Heart right ventricle (tissue), 16 donors: Measurements from ENCODE around the gene LRRN2. TPM values are rescaled to one million over a fixed set of nuclear protein-coding genes. Genes with fewer than 3 reads are reported as not detected.

ENCODE experiments used
- ATAC-seq, 8 donors: fragments of 200-7000 bp; cut with Tn5 transposase; one replicate each; pipeline ENCODE4 v1.9.1; 2020; ENCODE audit warnings: mild to moderate bottlenecking in 8 of 8, moderate library complexity in 8 of 8, moderate number of reproducible peaks in 1 of 8
- DNase-seq, 2 donors: peaks; one replicate each; pipeline ENCODE4 v3.0.0-alpha.2; 2020
- H3K27ac ChIP-seq, 10 donors: fragments of 200-600 bp; sonication (generic) in 2 of 10; one replicate each; pipeline versions ENCODE4 v1.5.0 to v1.8.0; 2020 to 2022; ENCODE audit warnings: mild to moderate bottlenecking in 3 of 10
- H3K27me3 ChIP-seq, 7 donors: fragments of 200-600 bp; one replicate each; pipeline ENCODE4 v1.8.0; 2021 to 2022; ENCODE audit warnings: mild to moderate bottlenecking in 2 of 7
- H3K36me3 ChIP-seq, 9 donors: fragments of 200-600 bp; sonication (generic) in 1 of 9; one replicate each; pipeline versions ENCODE4 v1.5.0 to v1.8.0; 2020 to 2022; ENCODE audit warnings: mild to moderate bottlenecking in 2 of 9
- H3K4me1 ChIP-seq, 9 donors: fragments of 200-600 bp; sonication (generic) in 1 of 9; one replicate each; pipeline versions ENCODE4 v1.5.0 to v1.8.0; 2020 to 2022; ENCODE audit warnings: mild to moderate bottlenecking in 4 of 9
- H3K4me3 ChIP-seq, 10 donors: fragments of 200-600 bp; sonication (generic) in 2 of 10; one replicate each; pipeline versions ENCODE4 v1.5.0 to v1.8.0; 2020 to 2022; ENCODE audit warnings: mild to moderate bottlenecking in 7 of 10, moderate library complexity in 2 of 10
- H3K9me3 ChIP-seq, 11 donors: fragments of 200-600 bp in 10 of 11; sonication (generic) in 2 of 11; one replicate each; pipeline versions ENCODE4 v1.5.0 to v1.8.0; 2013 to 2022; ENCODE audit warnings: mild to moderate bottlenecking in 2 of 11, control low read depth in 1 of 11, moderate library complexity in 1 of 11
- WGBS, 2 donors: extraction: QIAGEN DNeasy Blood & Tissue Kit; methylation state at CpG; one replicate each; pipeline ENCODE4 v1.1.7; 2013; ENCODE audit warnings: inconsistent platforms in 1 of 2; 5-methylcytosine and 5-hydroxymethylcytosine counted together
- intact Hi-C, 10 donors: fragments of 100-400 bp; cut with DNase I; formaldehyde crosslinking; loops; one replicate each; pipeline versions ENCODE4 v1.11.1 to v1.14.2; 2022
- long read RNA-seq, 3 donors: library from polyadenylated mRNA; unstranded; transcript quantifications; one replicate each; pipeline ENCODE4 v2.0.0, GENCODE V29; 2020 to 2021
- polyA plus RNA-seq, 2 donors: library from polyadenylated mRNA; stranded (reverse); fragments of 200-250 nt; gene quantifications; one replicate each; pipeline ENCODE4 v1.2.3, GENCODE V29; 2013
- total RNA-seq, 10 donors: library from RNA; stranded (reverse); fragmentation: NEBNext Ultra II Directional in 3 of 10; extraction: Animal tissue kit (Norgen Biotek cat#: 25700) in 3 of 10; gene quantifications; one replicate each; pipeline versions ENCODE4 v1.2.1 to v1.2.4, GENCODE V29; 2021 to 2023
- TF ChIP-seq, protein P1 (sequence below), 9 donors: fragments of 200-600 bp; sonication (generic) in 2 of 9; IDR thresholded peaks; one replicate each; pipeline versions ENCODE4 v1.5.0 to v1.8.0; 2021 to 2022; ENCODE audit warnings: antibody characterized with exemption in 9 of 9, mild to moderate bottlenecking in 5 of 9, moderate library complexity in 1 of 9
- donor health status: Arrhythmogenic right ventricular cardiomyopathy.
- donor health status: ischemic (EF 13 %, LVEDD 7.1; RV severe dilation, severe dysfunction).
- donor health status: healthy with polysubstance abuse.
- donor health status: DM: no; HTN: yes; CAD: no.
- donor health status: DM: no; HTN: no; CAD: no.
- donor health status: ischemic (EF 25% LVEDD 6.9; RV normal size, moderate dysfunction).
- donor health status: ischemic (EF 25% LVEDD 5.7; RV mildly dilated, moderate dysfunction).
- donor health status: healthy.
- donor health status: DM: yes; HTN: yes; CAD: no.
- donor health status: Ischemic cardiomyopathy.
- donor health status: ischemic (EF 35%, LVEDD 5.7; RV mildly dilated, moderate dysfunction).
- donor health status: nonischemic (EF 11% LVEDD 7.7; RV severe dilation, severe dysfunction).
- donor health status: DM: yes; HTN: yes; CAD: no.
- donor health status: PGD.
- donor health status: ischemic (EF 29% LVEDD 5.4; RV normal size, mild dysfunction).
- donor health status: nonischemic (EF 23%, LVEDD 6.1; RV moderate dilation, normal function).

Gene LRRN2
- 1 to 10 TPM in 9 of 10 donors, under 1 TPM in 1; 0.95 to 2.9 (median 1.1) TPM for total RNA-seq
- polyA plus RNA-seq = 1 to 10 TPM in 1 of 2 donors, under 1 TPM in 1; 0.73 to 1.9 TPM
- long read RNA-seq, donor 1, full-length matches to known transcripts = 2 of 2 reads
- long read RNA-seq, donor 1, partial matches to known transcripts = 0 of 2 reads
- long read RNA-seq, donor 1, other reads (novel, unspliced or antisense) = 0 of 2 reads
- long read RNA-seq, donor 2, full-length matches to known transcripts = 4 of 5 reads
- long read RNA-seq, donor 2, partial matches to known transcripts = 0 of 5 reads
- long read RNA-seq, donor 2, other reads (novel, unspliced or antisense) = 1 of 5 reads
- long read RNA-seq, donor 3, full-length matches to known transcripts = 3 of 3 reads
- long read RNA-seq, donor 3, partial matches to known transcripts = 0 of 3 reads
- long read RNA-seq, donor 3, other reads (novel, unspliced or antisense) = 0 of 3 reads

DNA sequence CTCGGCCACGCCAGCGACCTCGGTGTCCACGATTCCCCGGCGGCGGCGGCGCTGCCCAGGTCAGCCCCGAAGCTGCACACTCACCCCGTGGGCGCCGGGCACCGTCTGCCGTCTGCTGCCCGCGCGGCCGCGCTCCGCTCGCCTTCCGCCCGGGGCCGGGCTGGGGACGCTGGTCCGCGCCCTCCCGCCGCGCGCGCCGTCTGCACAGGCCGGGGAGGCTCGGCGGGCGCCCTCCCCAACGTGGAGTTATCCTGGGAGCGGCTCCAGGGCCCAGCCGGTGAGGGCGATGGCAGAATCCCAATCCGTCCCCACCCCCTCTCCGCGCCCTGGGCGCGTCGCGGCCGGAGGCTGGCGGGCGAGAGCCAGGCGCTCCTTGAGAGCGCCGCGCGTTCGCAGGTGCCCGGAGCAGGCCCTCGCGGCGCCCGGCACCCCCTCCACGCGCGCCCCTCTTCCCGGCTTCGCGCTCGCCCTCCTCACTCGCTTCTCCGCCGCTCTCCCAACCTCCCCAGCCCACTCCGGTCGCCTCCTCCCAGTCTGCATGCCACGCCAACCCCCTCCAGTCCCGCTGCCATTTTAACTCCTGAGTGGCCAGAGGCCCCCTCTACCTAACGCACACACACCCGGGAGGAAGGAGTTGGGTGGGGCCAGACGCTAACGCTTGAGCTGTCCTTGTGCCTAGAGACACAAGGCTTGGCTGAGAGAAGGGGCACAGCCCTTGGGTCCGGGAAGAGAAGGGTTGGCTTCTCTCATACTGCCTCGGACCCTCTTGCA, at the start of gene LRRN2:
LRRN2 (minus strand) TSS at position 503 of the 771 bp plus-strand sequence. CDS start 65,746 bp downstream, outside the sequence.
- TF ChIP-seq, protein P1, sequence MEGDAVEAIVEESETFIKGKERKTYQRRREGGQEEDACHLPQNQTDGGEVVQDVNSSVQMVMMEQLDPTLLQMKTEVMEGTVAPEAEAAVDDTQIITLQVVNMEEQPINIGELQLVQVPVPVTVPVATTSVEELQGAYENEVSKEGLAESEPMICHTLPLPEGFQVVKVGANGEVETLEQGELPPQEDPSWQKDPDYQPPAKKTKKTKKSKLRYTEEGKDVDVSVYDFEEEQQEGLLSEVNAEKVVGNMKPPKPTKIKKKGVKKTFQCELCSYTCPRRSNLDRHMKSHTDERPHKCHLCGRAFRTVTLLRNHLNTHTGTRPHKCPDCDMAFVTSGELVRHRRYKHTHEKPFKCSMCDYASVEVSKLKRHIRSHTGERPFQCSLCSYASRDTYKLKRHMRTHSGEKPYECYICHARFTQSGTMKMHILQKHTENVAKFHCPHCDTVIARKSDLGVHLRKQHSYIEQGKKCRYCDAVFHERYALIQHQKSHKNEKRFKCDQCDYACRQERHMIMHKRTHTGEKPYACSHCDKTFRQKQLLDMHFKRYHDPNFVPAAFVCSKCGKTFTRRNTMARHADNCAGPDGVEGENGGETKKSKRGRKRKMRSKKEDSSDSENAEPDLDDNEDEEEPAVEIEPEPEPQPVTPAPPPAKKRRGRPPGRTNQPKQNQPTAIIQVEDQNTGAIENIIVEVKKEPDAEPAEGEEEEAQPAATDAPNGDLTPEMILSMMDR (IDR thresholded peaks at IDR 0.05) = no peak
- H3K27ac ChIP-seq = peak within 1 kb of the TSS in 9 of 10 donors; percentile 34 to 84 (median 68)
- intact Hi-C loops = no loop called here

DNA sequence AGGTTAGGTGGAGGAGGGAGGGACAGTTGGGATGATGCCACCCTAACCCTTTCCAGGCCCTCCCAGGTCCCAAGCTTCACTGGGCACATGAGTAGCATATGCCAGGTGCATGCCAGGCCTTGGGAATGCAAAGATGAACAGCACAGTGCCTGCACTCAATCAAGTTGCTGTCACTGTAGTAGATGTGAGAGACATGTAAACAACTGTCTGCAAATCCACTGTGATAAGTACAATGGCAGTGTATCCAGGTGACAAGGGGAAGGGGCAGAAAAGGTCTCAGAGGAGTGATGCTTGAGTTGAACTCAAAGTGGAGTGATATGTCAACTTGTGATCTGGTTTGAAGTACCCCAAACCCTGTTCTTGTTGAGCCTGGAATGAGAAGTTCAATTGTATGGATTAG, 49.5 kb upstream of the LRRN2 start:
- Histone ChIP-seq H3K36me3 (no peaks in the 10 kb centered on the region), H3K4me1 (no peaks in the 10 kb centered on the region), H3K27me3 (peaks cover 6 to 91% (median 67%) of the 10 kb centered on the region in 7 donors), H3K4me3 (no peak overlapping the region), H3K9me3 (peaks cover 0 to 28% (median 6%) of the 10 kb centered on the region in 11 donors), H3K27ac (no peak overlapping the region)
- DNase-seq = no peak
- no peak for ATAC-seq
- intact Hi-C loops = no loop called here
- TF ChIP-seq, protein P1 (IDR thresholded peaks at IDR 0.05) = no peak

More for the DNA sequence above, at the start of gene LRRN2:
- Histone ChIP-seq H3K4me1 (peaks cover 0 to 26% (median 9%) of the 10 kb centered on the region in 9 donors), H3K9me3 (no peaks in the 10 kb centered on the region), H3K27me3 (peaks cover 12 to 54% (median 39%) of the 10 kb centered on the region in 7 donors), H3K36me3 (no peaks in the 10 kb centered on the region), H3K4me3 (peak within 1 kb of the TSS; percentile 41 to 63 (median 54))
- DNase-seq = peak in 1 of 2 donors; percentile 33
- 1% methylated on average over 76 to 84 of the region's 84 CpGs for WGBS, 2 donors
- ATAC-seq = peak in 7 of 8 donors; percentile 34 to 64 (median 49)

DNA sequence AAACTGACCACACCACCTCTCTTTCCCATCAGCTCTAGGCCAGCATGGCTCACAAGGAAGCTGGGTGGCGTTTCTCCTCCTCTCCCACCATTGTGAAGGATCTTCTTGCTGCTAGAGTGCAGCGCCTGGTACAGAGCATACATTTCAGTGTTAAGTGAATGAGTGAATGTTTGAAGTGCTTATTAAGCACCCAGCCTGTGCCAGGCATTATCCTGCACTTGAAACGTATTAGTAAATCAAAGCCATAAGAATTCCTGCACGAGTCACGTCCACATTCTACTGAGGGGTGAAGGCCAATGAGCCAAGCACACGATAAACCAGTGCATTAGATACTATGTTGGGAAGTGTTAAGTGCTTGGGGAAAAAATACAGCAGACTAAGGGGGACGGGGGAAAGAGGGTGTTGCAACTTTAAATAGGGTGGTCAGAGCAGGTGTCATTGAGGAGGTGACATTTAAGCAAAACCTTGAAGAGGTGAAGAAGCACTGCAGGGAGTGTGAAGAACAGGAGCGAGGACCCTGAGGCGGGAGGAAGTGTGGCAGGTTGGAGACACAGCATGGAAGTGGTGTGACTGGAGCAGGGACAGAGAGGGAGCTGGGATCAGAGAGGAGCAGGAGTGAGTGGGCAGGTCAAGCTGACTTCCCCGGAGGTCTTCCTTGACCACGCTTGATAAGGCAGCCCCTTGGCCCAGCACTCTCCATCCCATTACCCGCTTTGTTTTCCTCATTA, 48.5 kb upstream of the LRRN2 start:
- Histone ChIP-seq H3K27me3 (peaks cover 6 to 94% (median 72%) of the 10 kb centered on the region in 7 donors), H3K4me1 (no peaks in the 10 kb centered on the region), H3K4me3 (no peak overlapping the region), H3K9me3 (peaks cover 0 to 18% (median 6%) of the 10 kb centered on the region in 11 donors), H3K36me3 (no peaks in the 10 kb centered on the region), H3K27ac (no peak overlapping the region)
- no peak for DNase-seq
- peak in 4 of 8 donors; percentile 22 to 82 (median 76) for ATAC-seq
- WGBS, 2 donors = 40 to 51% methylated on average over 12 of the region's 12 CpGs
- intact Hi-C loops = no loop called here
- TF ChIP-seq, protein P1 (IDR thresholded peaks at IDR 0.05) = no peak

DNA sequence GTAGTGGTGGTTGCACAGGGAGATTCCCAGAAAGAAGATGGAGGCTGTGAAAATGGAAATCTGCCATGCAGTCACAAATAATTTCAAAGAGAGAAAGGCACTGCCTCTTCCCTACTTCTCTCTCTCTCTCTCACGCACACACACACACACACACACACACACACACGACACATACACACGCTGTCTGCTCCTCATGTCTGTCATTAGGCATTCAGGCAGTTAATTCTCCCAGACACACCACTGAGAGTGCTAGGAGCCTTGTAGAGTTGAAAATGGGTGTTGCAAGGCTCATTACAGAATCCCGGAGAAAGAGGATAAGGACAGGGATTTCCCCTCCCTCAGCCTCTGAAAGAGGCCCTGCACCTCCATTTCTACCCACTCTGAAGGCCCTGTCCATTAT, 47.8 kb upstream of the LRRN2 start:
- Histone ChIP-seq H3K4me1 (no peaks in the 10 kb centered on the region), H3K27ac (no peak overlapping the region), H3K9me3 (peaks cover 0 to 11% (median 0%) of the 10 kb centered on the region in 11 donors), H3K4me3 (no peak overlapping the region), H3K36me3 (no peaks in the 10 kb centered on the region), H3K27me3 (peaks cover 6 to 96% (median 75%) of the 10 kb centered on the region in 7 donors)
- TF ChIP-seq, protein P1 (IDR thresholded peaks at IDR 0.05) = no peak
- DNase-seq (no peak), ATAC-seq (no peak)
- WGBS, 2 donors = 44 to 58% methylated on average over 4 of the region's 4 CpGs
- intact Hi-C loops = no loop called here
